PC-9 (cell line): ENCODE measurements around the gene AFG1L.

Experiments used
- CTCF ChIP-seq: fragments of 200-600 bp; sonication (generic); conservative IDR thresholded peaks from 2 replicates; pipeline ENCODE4 v1.6.1; 2017; ENCODE audit warnings: mixed run types, antibody characterized with exemption, mild to moderate bottlenecking, moderate library complexity
- EZH2 ChIP-seq: fragments of 200-600 bp; sonication (generic); IDR thresholded peaks from 2 replicates; pipeline ENCODE4 v1.8.0; 2017; ENCODE audit warnings: antibody characterized with exemption, low read depth

DNA sequence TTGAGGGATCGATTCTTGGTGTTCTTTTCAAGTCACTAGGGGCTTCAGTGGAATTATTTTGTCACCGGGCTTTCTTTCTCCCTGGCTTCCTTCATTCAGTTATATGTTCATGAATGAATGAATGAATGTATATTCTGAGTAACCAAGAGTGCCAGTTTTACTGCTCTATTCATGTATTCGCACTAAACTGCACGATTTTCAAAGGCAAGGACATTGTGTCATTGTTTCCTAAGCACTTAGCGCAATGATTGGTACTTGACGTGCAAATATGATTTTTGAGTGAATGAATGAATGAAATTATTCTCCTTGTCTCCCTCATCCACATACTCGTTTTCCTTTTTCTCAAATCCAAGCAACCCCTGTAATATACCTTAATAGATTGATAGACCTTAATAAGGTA, 822 bp downstream of the AFG1L start:
- no peak for TF ChIP-seq CTCF
- TF ChIP-seq EZH2 = no peak
